ENCODE measurements around the gene APOA1. TPM values are rescaled to one million over a fixed set of nuclear protein-coding genes. Genes with fewer than 3 reads are reported as not detected.
"Not testable (repeated sequence)": the region's sequence is repeated elsewhere in the genome, so short reads cannot be mapped to it uniquely, and the experiment has no call there.

APOA1 gene
- polyA plus RNA-seq, 3 donors = 76.0 to 179 (median 121) TPM

GRCh38 chr11:116823031-116823843 is 14.2 kb downstream of the APOA1 start, which contains the start of gene APOA4:
TSS of gene APOA4 (minus strand) at chr11:116823304. CDS start at chr11:116823191, 113 bp downstream.
- no peak for DNase-seq

- DNase-seq = no peak
Measured at GRCh38 chr11:116822575-116822974, 14.8 kb downstream of the APOA1 start.

GRCh38 chr11:116821050-116821918 is 16.1 kb downstream of the APOA1 start:
- no peak for DNase-seq

GRCh38 chr11:116819049-116819448 is 18.4 kb downstream of the APOA1 start:
- no peak for DNase-seq

- no peak for DNase-seq
Measured at GRCh38 chr11:116814502-116814901, 22.9 kb downstream of the APOA1 start.

- DNase-seq = no peak
Measured at GRCh38 chr11:116813781-116814471, 23.5 kb downstream of the APOA1 start.

GRCh38 chr11:116813170-116813569 is 24.3 kb downstream of the APOA1 start:
- no peak for DNase-seq

GRCh38 chr11:116812109-116812508 is 25.3 kb downstream of the APOA1 start:
- no peak for DNase-seq

GRCh38 chr11:116811194-116811593 is 26.2 kb downstream of the APOA1 start:
- no peak for DNase-seq

- no peak for DNase-seq
Measured at GRCh38 chr11:116808262-116809175, 28.9 kb downstream of the APOA1 start.

- no peak for DNase-seq
Measured at GRCh38 chr11:116807601-116808261, 29.7 kb downstream of the APOA1 start.

GRCh38 chr11:116804001-116804400 is 33.4 kb downstream of the APOA1 start:
- DNase-seq = no peak

- not testable (repeated sequence) for DNase-seq
Measured at GRCh38 chr11:116801662-116802061, 35.8 kb downstream of the APOA1 start.

GRCh38 chr11:116800610-116801009 is 36.8 kb downstream of the APOA1 start:
- DNase-seq = no peak

GRCh38 chr11:116798368-116798767 is 39.1 kb downstream of the APOA1 start:
- no peak for DNase-seq

- no peak for DNase-seq
Measured at GRCh38 chr11:116797816-116798215, 39.6 kb downstream of the APOA1 start.

- no peak for DNase-seq
Measured at GRCh38 chr11:116796548-116796947, 40.9 kb downstream of the APOA1 start.

GRCh38 chr11:116794851-116795250 is 42.6 kb downstream of the APOA1 start:
- no peak for DNase-seq

GRCh38 chr11:116793772-116794097 is 43.7 kb downstream of the APOA1 start:
- DNase-seq = no peak
